IMR-90 (cell line): ENCODE results near the gene APOOL. TPM values are rescaled to one million over a fixed set of nuclear protein-coding genes. Genes with fewer than 3 reads are reported as not detected.

ENCODE experiments used
- ATAC-seq: fragments of 200-7000 bp; cut with Tn5 transposase; 2 replicates; pipeline ENCODE4 v1.9.1; 2020; ENCODE audit warnings: low read depth, mild to moderate bottlenecking, moderate library complexity
- BruUV-seq: library from RNA; stranded (reverse); fragments of 400-500 nt; replicated peaks from 2 replicates; lab custom pipeline; 2021; lab: Mats Ljungman, UMichigan
- CTCF ChIA-PET: fragments of 300-600 bp; formaldehyde crosslinking; extraction: SDS; loops from one replicate; lab custom pipeline; 2021; ENCODE audit warnings: antibody characterized with exemption; lab: Yijun Ruan, JAX
- POLR2A ChIA-PET: fragments of 300-600 bp; sonication (Branson Sonifier 250); formaldehyde crosslinking; loops from one replicate; lab custom pipeline; 2022; ENCODE audit warnings: antibody characterized with exemption; ENCODE audit not compliant: unreplicated experiment; lab: Charles Lee
- DNase-seq: peaks from one replicate; pipeline ENCODE4 v3.0.0; 2013
- H2AFZ ChIP-seq: replicated peaks from 2 replicates; pipeline ENCODE3; 2013; ENCODE audit warnings: low read length, mild to moderate bottlenecking; ENCODE audit not compliant: poor library complexity
- H2AK5ac ChIP-seq: 2 replicates; pipeline ENCODE4 v1.6.1; 2013; ENCODE audit warnings: low read depth, low read length, inconsistent platforms
- H2AK9ac ChIP-seq: replicated peaks from 2 replicates; pipeline ENCODE3; 2013; ENCODE audit warnings: mild to moderate bottlenecking, low read depth, low read length, moderate library complexity; ENCODE audit not compliant: poor library complexity
- H2BK120ac ChIP-seq: 2 replicates; pipeline ENCODE4 v1.6.1; 2013; ENCODE audit warnings: low read depth, low read length, inconsistent platforms
- H2BK15ac ChIP-seq: 3 replicates; pipeline ENCODE4 v1.6.1; 2013; ENCODE audit warnings: low read depth, low read length, inconsistent platforms
- H2BK20ac ChIP-seq: 2 replicates; pipeline ENCODE4 v1.6.1; 2013; ENCODE audit warnings: low read depth, mild to moderate bottlenecking, inconsistent platforms, low read length, moderate library complexity
- H2BK5ac ChIP-seq: 2 replicates; pipeline ENCODE4 v1.6.1; 2013; ENCODE audit warnings: mild to moderate bottlenecking, low read depth, low read length, inconsistent platforms; ENCODE audit not compliant: poor library complexity, severe bottlenecking
- H3K14ac ChIP-seq: replicated peaks from 2 replicates; pipeline ENCODE4 v1.6.1; 2013; ENCODE audit warnings: low read depth, low read length, inconsistent platforms
- H3K18ac ChIP-seq: 2 replicates; pipeline ENCODE4 v1.6.1; 2013; ENCODE audit warnings: low read depth, low read length, control low read depth
- H3K23ac ChIP-seq: 2 replicates; pipeline ENCODE4 v1.6.1; 2013; ENCODE audit warnings: low read depth, low read length, inconsistent platforms
- H3K27ac ChIP-seq: 2 replicates; pipeline ENCODE4 v1.5.1; 2013; ENCODE audit warnings: mild to moderate bottlenecking, control low read depth, low read length; ENCODE audit not compliant: insufficient read depth
- H3K27me3 ChIP-seq: 2 replicates; pipeline ENCODE4 v1.6.1; 2013; ENCODE audit warnings: low read length; ENCODE audit not compliant: control insufficient read depth, insufficient read depth
- H3K36me3 ChIP-seq: 2 replicates; pipeline ENCODE4 v1.6.1; 2013; ENCODE audit warnings: low read length, mixed read lengths; ENCODE audit not compliant: control insufficient read depth, insufficient read depth
- H3K4ac ChIP-seq: 2 replicates; pipeline ENCODE4 v1.6.1; 2013; ENCODE audit warnings: low read depth, low read length, inconsistent platforms
- H3K4me1 ChIP-seq: 2 replicates; pipeline ENCODE4 v1.6.1; 2013; ENCODE audit warnings: low read length, mixed read lengths; ENCODE audit not compliant: control insufficient read depth, insufficient read depth
- H3K4me2 ChIP-seq: 2 replicates; pipeline ENCODE4 v1.6.1; 2013; ENCODE audit warnings: low read depth, mild to moderate bottlenecking, control low read depth, low read length, moderate library complexity
- H3K4me3 ChIP-seq: 2 replicates; pipeline ENCODE4 v1.5.1; 2013; ENCODE audit warnings: low read depth, mild to moderate bottlenecking, control low read depth, low read length, moderate library complexity; ENCODE audit not compliant: insufficient read depth
- H3K56ac ChIP-seq: 2 replicates; pipeline ENCODE4 v1.6.1; 2013; ENCODE audit warnings: low read length, inconsistent platforms; ENCODE audit not compliant: insufficient read depth; ENCODE audit errors: extremely low read depth
- H3K79me1 ChIP-seq, 2 experiments: 2 replicates each; pipeline ENCODE4 v1.6.1; 2013; ENCODE audit warnings: low read length in 2 of 2, inconsistent platforms in 1 of 2, low read depth in 1 of 2
- H3K9ac ChIP-seq: 2 replicates; pipeline ENCODE4 v1.6.1; 2013; ENCODE audit warnings: low read depth, low read length, control low read depth
- H3K9me1 ChIP-seq: 2 replicates; pipeline ENCODE4 v1.6.1; 2013; ENCODE audit warnings: low read length, inconsistent platforms; ENCODE audit not compliant: insufficient read depth
- H3K9me3 ChIP-seq: 2 replicates; pipeline ENCODE4 v1.6.1; 2013; ENCODE audit warnings: low read length; ENCODE audit not compliant: control insufficient read depth, insufficient read depth
- H4K20me1 ChIP-seq: 2 replicates; pipeline ENCODE4 v1.6.1; 2013; ENCODE audit warnings: low read length, inconsistent platforms; ENCODE audit not compliant: insufficient read depth
- H4K5ac ChIP-seq: 2 replicates; pipeline ENCODE4 v1.6.1; 2013; ENCODE audit warnings: mild to moderate bottlenecking, low read depth, low read length, control low read depth
- H4K8ac ChIP-seq, 2 experiments: 2 replicates each; pipeline ENCODE4 v1.6.1; 2013; ENCODE audit warnings: low read depth in 2 of 2, low read length in 2 of 2, control low read depth in 1 of 2, inconsistent platforms in 1 of 2
- H4K91ac ChIP-seq: 2 replicates; pipeline ENCODE4 v1.6.1; 2013; ENCODE audit warnings: low read depth, low read length, inconsistent platforms; ENCODE audit not compliant: insufficient read depth
- BHLHE40 ChIP-seq: fragments of 150-350 bp; IDR thresholded peaks from 2 replicates; pipeline ENCODE4 v1.6.1; 2016; ENCODE audit warnings: mild to moderate bottlenecking, low read depth, low read length
- CEBPB ChIP-seq: IDR thresholded peaks from 2 replicates; pipeline ENCODE4 v1.6.1; 2012; ENCODE audit warnings: low read depth, low read length, improper control_type of control experiment
- CHD1 ChIP-seq: IDR thresholded peaks from 2 replicates; pipeline ENCODE4 v1.6.1; 2012; ENCODE audit warnings: low read depth, low read length, improper control_type of control experiment
- CTCF ChIP-seq: conservative IDR thresholded peaks from 2 replicates; pipeline ENCODE4 v1.5.1; 2012; ENCODE audit warnings: mild to moderate bottlenecking, low read depth, low read length, improper control_type of control experiment
- ELK1 ChIP-seq: fragments of 150-350 bp; IDR thresholded peaks from 2 replicates; pipeline ENCODE4 v1.6.1; 2016; ENCODE audit warnings: low read depth, mild to moderate bottlenecking, low read length, moderate library complexity, borderline replicate concordance
- FOS ChIP-seq: fragments of 150-350 bp; IDR thresholded peaks from 2 replicates; pipeline ENCODE4 v1.6.1; 2016; ENCODE audit warnings: low read depth, low read length
- MAFK ChIP-seq: IDR thresholded peaks from 2 replicates; pipeline ENCODE4 v1.6.1; 2012; ENCODE audit warnings: low read depth, low read length, improper control_type of control experiment
- MAZ ChIP-seq: IDR thresholded peaks from 2 replicates; pipeline ENCODE4 v1.6.1; 2012; ENCODE audit warnings: low read depth, mild to moderate bottlenecking, low read length, improper control_type of control experiment, moderate library complexity, borderline replicate concordance
- MXI1 ChIP-seq: IDR thresholded peaks from 2 replicates; pipeline ENCODE4 v1.6.1; 2012; ENCODE audit warnings: low read depth, mild to moderate bottlenecking, low read length, moderate library complexity, borderline replicate concordance
- NFE2L2 ChIP-seq: fragments of 150-350 bp; IDR thresholded peaks from 2 replicates; pipeline ENCODE4 v1.6.1; 2016; ENCODE audit warnings: low read depth, mild to moderate bottlenecking, low read length
- POLR2A ChIP-seq: IDR thresholded peaks from 2 replicates; pipeline ENCODE4 v1.6.1; 2012; ENCODE audit warnings: mild to moderate bottlenecking, low read depth, low read length
- RAD21 ChIP-seq: IDR thresholded peaks from 2 replicates; pipeline ENCODE4 v1.6.1; 2012; ENCODE audit warnings: low read length, improper control_type of control experiment
- RCOR1 ChIP-seq: IDR thresholded peaks from 2 replicates; pipeline ENCODE4 v1.6.1; 2012; ENCODE audit warnings: mild to moderate bottlenecking, low read length, improper control_type of control experiment; ENCODE audit not compliant: insufficient replicate concordance
- RFX5 ChIP-seq: IDR thresholded peaks from 2 replicates; pipeline ENCODE4 v1.8.0; 2012; ENCODE audit warnings: low read depth, mild to moderate bottlenecking, low read length, moderate library complexity
- SMC3 ChIP-seq: fragments of 150-350 bp; IDR thresholded peaks from 2 replicates; pipeline ENCODE4 v1.6.1; 2016; ENCODE audit warnings: low read depth, mild to moderate bottlenecking, antibody characterized with exemption, low read length, moderate library complexity
- WGBS, 2 experiments: methylation state at CpG; one replicate each; pipeline versions ENCODE4 v1.1.5 to v1.1.7; 2013; ENCODE audit warnings: missing lambda C conversion rate in 2 of 2; ENCODE audit not compliant: insufficient read length in 1 of 2; ENCODE audit errors: extremely low coverage in 2 of 2; 5-methylcytosine and 5-hydroxymethylcytosine counted together
- dilution Hi-C: fragments of 300-500 bp; cut with HindIII; formaldehyde crosslinking; loops from one replicate; pipeline ENCODE4 v1.14.3; 2018; ENCODE audit warnings: low sequenced_read_pairs; ENCODE audit not compliant: unreplicated experiment
- in situ Hi-C: fragments of 300-500 bp; cut with MboI; formaldehyde crosslinking; loops from 3 replicates; pipeline ENCODE4 v1.14.3; 2019; ENCODE audit warnings: low sequenced_read_pairs, inconsistent platforms, mixed read lengths
- intact Hi-C: fragments of 100-400 bp; cut with micrococcal nuclease; formaldehyde crosslinking; loops from 2 replicates; pipeline ENCODE4 v1.10.0; 2022
- polyA plus RNA-seq, 3 experiments: library from polyadenylated mRNA; depleted of rRNA; stranded (reverse); fragments of >200 nt; gene quantifications; 2 replicates each; pipeline ENCODE4 v1.2.3, GENCODE V29; 2012; ENCODE audit warnings: low replicate concordance in 1 of 3
- total RNA-seq: library from RNA; depleted of rRNA; stranded (reverse); fragments of >200 nt; gene quantifications from 2 replicates; pipeline ENCODE4 v1.2.3, GENCODE V29; 2012
- TF ChIP-seq, protein P1 (sequence below): fragments of 150-350 bp; IDR thresholded peaks from 2 replicates; pipeline ENCODE4 v1.6.1; 2017; ENCODE audit warnings: mild to moderate bottlenecking, antibody characterized with exemption, low read length, low read depth

APOOL gene
- total and polyA plus RNA-seq, 2 of the 4 experiments (the other 2 are of a cell fraction): 4.6 to 9.7 TPM

DNA sequence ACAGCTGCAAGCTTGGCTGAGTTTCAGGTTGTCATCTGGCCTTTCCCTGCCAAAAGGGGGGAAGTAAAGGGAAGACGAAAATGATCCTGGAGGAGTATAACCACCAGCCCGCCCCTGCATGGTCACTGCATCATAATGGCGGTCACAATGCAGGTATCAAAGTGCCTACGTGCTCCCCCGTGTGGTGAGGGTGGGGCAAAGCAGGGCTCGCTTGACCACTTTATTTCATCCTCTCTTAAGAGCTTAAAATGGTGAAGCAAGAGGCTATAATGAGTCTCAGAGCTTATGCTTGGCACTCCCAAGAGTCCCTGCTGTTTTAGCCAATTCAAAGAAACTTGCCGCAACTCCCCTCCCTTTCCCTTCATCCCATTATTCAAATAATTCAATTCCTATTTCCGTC lies 105.6 kb downstream of the APOOL start:
- H3K9ac ChIP-seq: no peak overlapping the region
- no peak overlapping the region for H2BK20ac ChIP-seq
- H3K18ac ChIP-seq: no peak overlapping the region
- no peak overlapping the region for H2AFZ ChIP-seq
- no peak overlapping the region for H4K8ac ChIP-seq
- ATAC-seq (no peak), DNase-seq (no peak)
- H3K79me1 ChIP-seq: no peaks in the 10 kb centered on the region
- H2AK9ac ChIP-seq: no peak overlapping the region
- no peaks in the 10 kb centered on the region for H4K20me1 ChIP-seq
- no TSS peak for BruUV-seq
- H3K56ac ChIP-seq: no peak overlapping the region
- intact Hi-C loops (no loop called here), in situ Hi-C loops (no loop called here), dilution Hi-C loops (loop anchor here (25.0 kb wide), 1 partner anchor 428 kb away; no protein-coding TSS in a partner anchor)
- no peak overlapping the region for H3K27ac ChIP-seq
- no peak overlapping the region for H3K4me2 ChIP-seq
- 71 to 100% methylated on average over 1 to 2 of the region's 8 CpGs for WGBS, 2 experiments
- ChIA-PET CTCF (interaction anchor here (0.5 to 1.2 kb wide), 4 partner anchors 10 to 129 kb away, joined by 3 to 4 read pairs (median 4); no protein-coding TSS in a partner anchor), POLR2A (no interaction called here)
- TF ChIP-seq, protein P1, sequence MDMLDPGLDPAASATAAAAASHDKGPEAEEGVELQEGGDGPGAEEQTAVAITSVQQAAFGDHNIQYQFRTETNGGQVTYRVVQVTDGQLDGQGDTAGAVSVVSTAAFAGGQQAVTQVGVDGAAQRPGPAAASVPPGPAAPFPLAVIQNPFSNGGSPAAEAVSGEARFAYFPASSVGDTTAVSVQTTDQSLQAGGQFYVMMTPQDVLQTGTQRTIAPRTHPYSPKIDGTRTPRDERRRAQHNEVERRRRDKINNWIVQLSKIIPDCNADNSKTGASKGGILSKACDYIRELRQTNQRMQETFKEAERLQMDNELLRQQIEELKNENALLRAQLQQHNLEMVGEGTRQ: no peak
- TF ChIP-seq FOS: no peak
- TF ChIP-seq ELK1: no peak
- no peak for TF ChIP-seq CEBPB
- TF ChIP-seq MAZ: no peak
- TF ChIP-seq RCOR1: no peak
- TF ChIP-seq CTCF: peak; percentile 38
- no peak for TF ChIP-seq SMC3
- TF ChIP-seq MXI1: no peak
- no peak for TF ChIP-seq BHLHE40
- no peak for TF ChIP-seq CHD1
- TF ChIP-seq RAD21: peak; percentile 5; the same call in 1 of the 2 replicates
- no peak for TF ChIP-seq MAFK
- TF ChIP-seq RFX5: no peak
- no peak for TF ChIP-seq POLR2A
- no peak for TF ChIP-seq NFE2L2
- no peak overlapping the region for H3K23ac ChIP-seq
- no peak overlapping the region for H3K14ac ChIP-seq
- no peak overlapping the region for H3K4me3 ChIP-seq
- no peaks in the 10 kb centered on the region for H3K9me1 ChIP-seq
- H2BK120ac ChIP-seq: no peak overlapping the region
- no peak overlapping the region for H2AK5ac ChIP-seq
- H3K27me3 ChIP-seq: no peaks in the 10 kb centered on the region
- no peaks in the 10 kb centered on the region for H3K36me3 ChIP-seq
- H2BK5ac ChIP-seq: no peak overlapping the region
- no peak overlapping the region for H4K5ac ChIP-seq
- H3K4me1 ChIP-seq: no peaks in the 10 kb centered on the region
- H3K4ac ChIP-seq: no peak overlapping the region
- no peak overlapping the region for H2BK15ac ChIP-seq
- H4K91ac ChIP-seq: no peak overlapping the region
- H3K9me3 ChIP-seq: no peaks in the 10 kb centered on the region
